GM12873 (cell line): Measurements from ENCODE around the gene SLC16A11.

Experiments used
- TF ChIP-seq, protein P1 (sequence below): IDR thresholded peaks from 2 replicates; pipeline ENCODE4 v1.5.1; 2012; ENCODE audit warnings: low read depth, mild to moderate bottlenecking, moderate library complexity, low read length, control low read depth; ENCODE audit not compliant: insufficient read depth; ENCODE audit errors: missing control alignments

SLC16A11 gene

GRCh38 chr17:6996256-6997011 lies 47.5 kb downstream of the SLC16A11 start:
- TF ChIP-seq, protein P1, sequence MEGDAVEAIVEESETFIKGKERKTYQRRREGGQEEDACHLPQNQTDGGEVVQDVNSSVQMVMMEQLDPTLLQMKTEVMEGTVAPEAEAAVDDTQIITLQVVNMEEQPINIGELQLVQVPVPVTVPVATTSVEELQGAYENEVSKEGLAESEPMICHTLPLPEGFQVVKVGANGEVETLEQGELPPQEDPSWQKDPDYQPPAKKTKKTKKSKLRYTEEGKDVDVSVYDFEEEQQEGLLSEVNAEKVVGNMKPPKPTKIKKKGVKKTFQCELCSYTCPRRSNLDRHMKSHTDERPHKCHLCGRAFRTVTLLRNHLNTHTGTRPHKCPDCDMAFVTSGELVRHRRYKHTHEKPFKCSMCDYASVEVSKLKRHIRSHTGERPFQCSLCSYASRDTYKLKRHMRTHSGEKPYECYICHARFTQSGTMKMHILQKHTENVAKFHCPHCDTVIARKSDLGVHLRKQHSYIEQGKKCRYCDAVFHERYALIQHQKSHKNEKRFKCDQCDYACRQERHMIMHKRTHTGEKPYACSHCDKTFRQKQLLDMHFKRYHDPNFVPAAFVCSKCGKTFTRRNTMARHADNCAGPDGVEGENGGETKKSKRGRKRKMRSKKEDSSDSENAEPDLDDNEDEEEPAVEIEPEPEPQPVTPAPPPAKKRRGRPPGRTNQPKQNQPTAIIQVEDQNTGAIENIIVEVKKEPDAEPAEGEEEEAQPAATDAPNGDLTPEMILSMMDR: no peak

GRCh38 chr17:6995500-6996255 lies 48.2 kb downstream of the SLC16A11 start, which contains the start of gene ALOX12:
Gene ALOX12, plus strand, starts transcription at chr17:6996049. Its CDS starts 69 bp downstream, at chr17:6996118.
- TF ChIP-seq, protein P1: no peak

- TF ChIP-seq, protein P1: no peak
These were observed 49.1 kb downstream of the SLC16A11 start for GRCh38 chr17:6994666-6995256.

GRCh38 chr17:6994118-6994598 lies 49.7 kb downstream of the SLC16A11 start:
- TF ChIP-seq, protein P1: no peak
